ENCODE results near the gene LONRF2.

DNA sequence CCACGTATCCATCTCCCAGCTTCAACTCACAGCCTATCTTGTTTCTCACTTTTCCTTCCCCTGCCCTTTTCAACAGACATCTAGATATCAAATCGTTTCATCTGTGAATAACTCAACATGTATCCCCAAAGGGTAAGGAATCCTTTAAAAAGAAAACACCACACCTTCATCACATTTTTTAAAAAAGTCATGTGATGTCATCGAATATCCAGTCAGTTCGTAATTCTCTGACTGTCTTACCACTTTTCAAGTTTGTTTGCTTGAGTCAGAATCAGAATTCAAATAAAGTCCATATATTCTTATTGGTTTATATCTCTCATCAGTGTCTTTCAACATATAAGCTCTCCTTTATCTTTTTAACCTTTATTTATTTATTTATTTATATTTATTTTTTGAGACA, 5.4 kb upstream of the LONRF2 start:
- TF ChIP-seq, protein P1, sequence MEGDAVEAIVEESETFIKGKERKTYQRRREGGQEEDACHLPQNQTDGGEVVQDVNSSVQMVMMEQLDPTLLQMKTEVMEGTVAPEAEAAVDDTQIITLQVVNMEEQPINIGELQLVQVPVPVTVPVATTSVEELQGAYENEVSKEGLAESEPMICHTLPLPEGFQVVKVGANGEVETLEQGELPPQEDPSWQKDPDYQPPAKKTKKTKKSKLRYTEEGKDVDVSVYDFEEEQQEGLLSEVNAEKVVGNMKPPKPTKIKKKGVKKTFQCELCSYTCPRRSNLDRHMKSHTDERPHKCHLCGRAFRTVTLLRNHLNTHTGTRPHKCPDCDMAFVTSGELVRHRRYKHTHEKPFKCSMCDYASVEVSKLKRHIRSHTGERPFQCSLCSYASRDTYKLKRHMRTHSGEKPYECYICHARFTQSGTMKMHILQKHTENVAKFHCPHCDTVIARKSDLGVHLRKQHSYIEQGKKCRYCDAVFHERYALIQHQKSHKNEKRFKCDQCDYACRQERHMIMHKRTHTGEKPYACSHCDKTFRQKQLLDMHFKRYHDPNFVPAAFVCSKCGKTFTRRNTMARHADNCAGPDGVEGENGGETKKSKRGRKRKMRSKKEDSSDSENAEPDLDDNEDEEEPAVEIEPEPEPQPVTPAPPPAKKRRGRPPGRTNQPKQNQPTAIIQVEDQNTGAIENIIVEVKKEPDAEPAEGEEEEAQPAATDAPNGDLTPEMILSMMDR (optimal IDR thresholded peaks at IDR 0.05 in 1 of 3, IDR thresholded peaks at IDR 0.05 in 1 of 3, conservative IDR thresholded peaks at IDR 0.05 in 1 of 3; ENCODE audit: extremely low read depth in 1 of 3, insufficient read depth in 2 of 3, low read length in 3 of 3), result no peak
- TF ChIP-seq EZH2 (IDR thresholded peaks at IDR 0.05; ENCODE audit: low read length), result no peak

Measured in keratinocyte (primary cell).